H1 (cell line): Measurements from ENCODE around the gene RFT1. TPM values are rescaled to one million over a fixed set of nuclear protein-coding genes. Genes with fewer than 3 reads are reported as not detected.
A peak's percentile ranks its signal among the peaks of the same experiment; 100 is the strongest.

Experiments
- CTCF ChIA-PET: fragments of 300-600 bp; sonication (Branson Sonifier 250); formaldehyde crosslinking; loops from one replicate; lab custom pipeline; 2021; ENCODE audit not compliant: partially characterized antibody; lab: Charles Lee
- POLR2A ChIA-PET: fragments of 300-600 bp; sonication (Branson Sonifier 250); formaldehyde crosslinking; loops from one replicate; lab custom pipeline; 2021; ENCODE audit warnings: inconsistent platforms; ENCODE audit not compliant: partially characterized antibody; lab: Charles Lee
- DNase-seq, 2 experiments: peaks; one replicate each; pipeline versions ENCODE4 v3.0.0 to v3.0.0-alpha.2; 2010 to 2022; ENCODE audit warnings: low spot score in 2 of 2, low read depth in 1 of 2, mixed read lengths in 1 of 2
- FAIRE-seq: peaks from 2 replicates; lab custom pipeline; 2011; peaks lifted over from hg19 to GRCh38; lab: Jason Lieb, UNC
- H2AFZ ChIP-seq: 2 replicates; pipeline ENCODE4 v1.8.1; 2012; ENCODE audit warnings: low read length, inconsistent platforms
- H2AK5ac ChIP-seq: 2 replicates; pipeline ENCODE4 v1.6.1; 2013; ENCODE audit warnings: low read depth, low read length
- H2BK120ac ChIP-seq: replicated peaks from 2 replicates; pipeline ENCODE3; 2013; ENCODE audit warnings: low read depth, low read length, inconsistent platforms
- H2BK12ac ChIP-seq: 2 replicates; pipeline ENCODE4 v1.6.1; 2013; ENCODE audit warnings: low read depth, low read length
- H2BK15ac ChIP-seq: 2 replicates; pipeline ENCODE4 v1.6.1; 2013; ENCODE audit warnings: low read length
- H2BK20ac ChIP-seq: 2 replicates; pipeline ENCODE4 v1.6.1; 2013; ENCODE audit warnings: low read length
- H2BK5ac ChIP-seq: 2 replicates; pipeline ENCODE4 v1.6.1; 2013; ENCODE audit warnings: low read depth, low read length
- H3K14ac ChIP-seq: 2 replicates; pipeline ENCODE4 v1.6.1; 2013; ENCODE audit warnings: inconsistent platforms; ENCODE audit not compliant: insufficient read length
- H3K18ac ChIP-seq: 2 replicates; pipeline ENCODE4 v1.6.1; 2013; ENCODE audit warnings: low read length; ENCODE audit errors: extremely low read depth
- H3K23ac ChIP-seq: 2 replicates; pipeline ENCODE4 v1.6.1; 2013; ENCODE audit warnings: inconsistent platforms; ENCODE audit not compliant: insufficient read length
- H3K23me2 ChIP-seq: 2 replicates; pipeline ENCODE4 v1.6.1; 2013; ENCODE audit warnings: low read depth, low read length
- H3K27ac ChIP-seq: 2 replicates; pipeline ENCODE4 v1.6.1; 2011; ENCODE audit warnings: low read depth, low read length, inconsistent platforms
- H3K27me3 ChIP-seq, 4 experiments: replicated peaks in 1 of 4; 1 replicate in 1 of 4; 2 replicates in 3 of 4; pipeline versions ENCODE4 v1.6.1 to v1.8.1; 2011 to 2013; ENCODE audit warnings: low read length in 3 of 4, mild to moderate bottlenecking in 3 of 4, inconsistent platforms in 2 of 4, mixed read lengths in 2 of 4, moderate library complexity in 1 of 4; ENCODE audit not compliant: control insufficient read depth in 3 of 4, insufficient read depth in 3 of 4; ENCODE audit errors: extremely low read depth in 1 of 4
- H3K36me3 ChIP-seq, 4 experiments: 2 replicates each; pipeline versions ENCODE4 v1.6.1 to v1.8.1; 2011 to 2013; ENCODE audit warnings: mild to moderate bottlenecking in 4 of 4, low read length in 3 of 4, moderate library complexity in 2 of 4, control low read depth in 1 of 4, inconsistent platforms in 1 of 4; ENCODE audit not compliant: insufficient read depth in 4 of 4, control insufficient read depth in 2 of 4
- H3K4ac ChIP-seq: replicated peaks from 2 replicates; pipeline ENCODE3; 2013; ENCODE audit warnings: low read length, low read depth, mixed read lengths, inconsistent platforms; ENCODE audit not compliant: insufficient read length
- H3K4me1 ChIP-seq, 4 experiments: replicated peaks in 1 of 4; 1 replicate in 1 of 4; 2 replicates in 3 of 4; pipeline versions ENCODE4 v1.6.1 to v1.8.1; 2011 to 2013; ENCODE audit warnings: low read length in 3 of 4, inconsistent platforms in 2 of 4, mixed read lengths in 1 of 4; ENCODE audit not compliant: insufficient read depth in 4 of 4, control insufficient read depth in 3 of 4
- H3K4me2 ChIP-seq, 2 experiments: 2 replicates each; pipeline versions ENCODE4 v1.6.1 to v1.8.1; 2011 to 2013; ENCODE audit warnings: low read depth in 2 of 2, low read length in 2 of 2, control low read depth in 1 of 2, inconsistent platforms in 1 of 2, mild to moderate bottlenecking in 1 of 2; ENCODE audit not compliant: insufficient read depth in 1 of 2
- H3K4me3 ChIP-seq, 4 experiments: fragments of 200-600, 300-600 bp in 1 of 4; sonication (generic), shearing (Covaris generic), sonication (Bioruptor Twin) in 1 of 4; 2 replicates each; pipeline versions ENCODE4 v1.5.1 to v1.8.1; 2011 to 2016; ENCODE audit warnings: low read length in 4 of 4, low read depth in 3 of 4, control low read depth in 2 of 4, inconsistent platforms in 2 of 4, mild to moderate bottlenecking in 2 of 4, mixed read lengths in 1 of 4, moderate library complexity in 1 of 4; ENCODE audit not compliant: insufficient read depth in 2 of 4; ENCODE audit errors: extremely low read depth in 1 of 4
- H3K56ac ChIP-seq: replicated peaks from 2 replicates; pipeline ENCODE3; 2013; ENCODE audit warnings: low read depth, mild to moderate bottlenecking, mixed read lengths, low read length, inconsistent platforms; ENCODE audit not compliant: insufficient read length
- H3K79me1 ChIP-seq: 2 replicates; pipeline ENCODE4 v1.6.1; 2013; ENCODE audit warnings: low read depth, low read length, control low read depth
- H3K79me2 ChIP-seq, 2 experiments: 2 replicates each; pipeline versions ENCODE4 v1.6.1 to v1.8.1; 2012 to 2013; ENCODE audit warnings: low read length in 2 of 2, mild to moderate bottlenecking in 2 of 2, inconsistent platforms in 1 of 2; ENCODE audit not compliant: insufficient read depth in 2 of 2, control insufficient read depth in 1 of 2
- H3K9ac ChIP-seq, 4 experiments: replicated peaks in 1 of 4; 1 replicate in 1 of 4; 2 replicates in 3 of 4; pipeline versions ENCODE4 v1.6.1 to v1.8.1; 2011 to 2013; ENCODE audit warnings: low read depth in 3 of 4, low read length in 3 of 4, control low read depth in 2 of 4, mild to moderate bottlenecking in 2 of 4, moderate library complexity in 2 of 4, inconsistent platforms in 1 of 4; ENCODE audit errors: extremely low read depth in 1 of 4
- H3K9me3 ChIP-seq, 2 experiments: 2 replicates each; pipeline versions ENCODE4 v1.6.1 to v1.8.1; 2012 to 2013; ENCODE audit warnings: mild to moderate bottlenecking in 2 of 2, moderate library complexity in 2 of 2, control low read depth in 1 of 2, inconsistent platforms in 1 of 2, low read depth in 1 of 2, low read length in 1 of 2, mixed read lengths in 1 of 2; ENCODE audit not compliant: insufficient read depth in 2 of 2
- H4K20me1 ChIP-seq, 2 experiments: replicated peaks in 1 of 2; 2 replicates each; pipeline versions ENCODE3 to v1.8.1; 2011 to 2013; ENCODE audit warnings: inconsistent platforms in 2 of 2, low read length in 2 of 2, mild to moderate bottlenecking in 1 of 2; ENCODE audit not compliant: insufficient read depth in 2 of 2, control insufficient read depth in 1 of 2
- H4K5ac ChIP-seq: 2 replicates; pipeline ENCODE4 v1.6.1; 2013; ENCODE audit warnings: low read length, low read depth, mixed read lengths, inconsistent platforms; ENCODE audit not compliant: insufficient read length
- H4K8ac ChIP-seq: 2 replicates; pipeline ENCODE4 v1.8.0; 2013; ENCODE audit warnings: mild to moderate bottlenecking, moderate library complexity, low read length, inconsistent platforms; ENCODE audit not compliant: insufficient read depth; ENCODE audit errors: extremely low read depth
- H4K91ac ChIP-seq: replicated peaks from 2 replicates; pipeline ENCODE3; 2013; ENCODE audit warnings: low read length, mixed read lengths, inconsistent platforms; ENCODE audit not compliant: insufficient read length
- CHD1 ChIP-seq: IDR thresholded peaks from 2 replicates; pipeline ENCODE4 v1.6.1; 2012; ENCODE audit warnings: low read depth, low read length, improper control_type of control experiment
- CHD2 ChIP-seq: IDR thresholded peaks from 2 replicates; pipeline ENCODE4 v1.6.1; 2012; ENCODE audit warnings: low read length, improper control_type of control experiment
- EGR1 ChIP-seq: IDR thresholded peaks from 2 replicates; pipeline ENCODE4 v1.6.1; 2011; ENCODE audit warnings: low read depth, low read length, borderline replicate concordance
- POLR2A ChIP-seq, 2 experiments: IDR thresholded peaks; 1 replicate in 1 of 2; 2 replicates in 1 of 2; pipeline ENCODE4 v1.6.1; 2011; ENCODE audit warnings: low read depth in 2 of 2, low read length in 2 of 2, mild to moderate bottlenecking in 2 of 2; ENCODE audit errors: control extremely low read depth in 1 of 2
- SP1 ChIP-seq: IDR thresholded peaks from 2 replicates; pipeline ENCODE4 v1.6.1; 2011; ENCODE audit warnings: low read depth, low read length
- SP2 ChIP-seq: IDR thresholded peaks from 2 replicates; pipeline ENCODE4 v1.6.1; 2012; ENCODE audit warnings: mild to moderate bottlenecking, low read length, inconsistent platforms
- WGBS, 2 experiments: shearing (Covaris generic) in 1 of 2; methylation state at CpG; one replicate each; pipeline versions ENCODE4 v1.1.6 to v1.1.7; 2013 to 2015; ENCODE audit warnings: low lambda C conversion rate in 2 of 2, mixed read lengths in 2 of 2, inconsistent platforms in 1 of 2, low coverage in 1 of 2, missing lambda C conversion rate in 1 of 2; ENCODE audit not compliant: insufficient replicate concordance in 2 of 2, insufficient coverage in 1 of 2, insufficient read length in 1 of 2; ENCODE audit errors: extremely low coverage in 1 of 2, missing lambda C conversion rate in 1 of 2; 5-methylcytosine and 5-hydroxymethylcytosine counted together
- long read RNA-seq, 2 experiments: library from RNA in 1 of 2; library from capped mRNA in 1 of 2; stranded (forward); transcript quantifications; one replicate each; pipeline ENCODE4 v2.0.0, GENCODE V29; 2021; ENCODE audit warnings: inconsistent platforms in 1 of 2
- polyA minus RNA-seq, 3 experiments: library from RNA; depleted of rRNA, polyadenylated mRNA; stranded (reverse); fragments of >200 nt; gene quantifications; 1 replicate in 2 of 3; 2 replicates in 1 of 3; pipeline ENCODE4 v1.2.3, GENCODE V29; 2011
- polyA plus RNA-seq, 7 experiments: library from polyadenylated mRNA; depleted of rRNA in 3 of 7; stranded (reverse) in 5 of 7; unstranded in 2 of 7; fragments of >200 nt in 5 of 7; fragments of 200-250 nt in 2 of 7; gene quantifications; 1 replicate in 5 of 7; 2 replicates in 1 of 7; 4 replicates in 1 of 7; pipeline versions ENCODE4 v1.2.1 to v1.2.3, GENCODE V29; 2011 to 2013; ENCODE audit warnings: missing spikeins in 2 of 7, mixed read lengths in 2 of 7
- total RNA-seq: library from RNA; stranded (reverse); fragmentation: NEBNext Ultra II Directional; extraction: Animal tissue kit (Norgen Biotek cat#: 25700); gene quantifications from 2 replicates; pipeline ENCODE4 v1.2.1, GENCODE V29; 2021

Gene RFT1, protein sequence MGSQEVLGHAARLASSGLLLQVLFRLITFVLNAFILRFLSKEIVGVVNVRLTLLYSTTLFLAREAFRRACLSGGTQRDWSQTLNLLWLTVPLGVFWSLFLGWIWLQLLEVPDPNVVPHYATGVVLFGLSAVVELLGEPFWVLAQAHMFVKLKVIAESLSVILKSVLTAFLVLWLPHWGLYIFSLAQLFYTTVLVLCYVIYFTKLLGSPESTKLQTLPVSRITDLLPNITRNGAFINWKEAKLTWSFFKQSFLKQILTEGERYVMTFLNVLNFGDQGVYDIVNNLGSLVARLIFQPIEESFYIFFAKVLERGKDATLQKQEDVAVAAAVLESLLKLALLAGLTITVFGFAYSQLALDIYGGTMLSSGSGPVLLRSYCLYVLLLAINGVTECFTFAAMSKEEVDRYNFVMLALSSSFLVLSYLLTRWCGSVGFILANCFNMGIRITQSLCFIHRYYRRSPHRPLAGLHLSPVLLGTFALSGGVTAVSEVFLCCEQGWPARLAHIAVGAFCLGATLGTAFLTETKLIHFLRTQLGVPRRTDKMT
- 24.4 and 27.7 TPM in 2 replicates for total RNA-seq
- 35.1 and 42.4 TPM in 2 replicates for polyA plus RNA-seq (2011; rRNA removed)
- 27.6 TPM for polyA plus RNA-seq (2011; cell fraction: cytosol; rRNA removed)
- polyA plus RNA-seq (2011; cell fraction: nucleus; rRNA removed), result 26.7 TPM
- polyA plus RNA-seq (2012, experiment 1 of 2), result 18.2 to 28.0 TPM (median 25.3 TPM) in 4 replicates
- 24.2 TPM for polyA plus RNA-seq (2012, experiment 2 of 2)
- 19.1 TPM for polyA plus RNA-seq (2013, experiment 1 of 2)
- 22.3 TPM for polyA plus RNA-seq (2013, experiment 2 of 2)
- 63.8 TPM in 2 replicates for polyA minus RNA-seq (2011; rRNA and poly(A)+ RNA removed)
- polyA minus RNA-seq (2011; cell fraction: cytosol; rRNA and poly(A)+ RNA removed), result 16.7 TPM
- polyA minus RNA-seq (2011; cell fraction: nucleus; rRNA and poly(A)+ RNA removed), result 22.6 TPM
- long read RNA-seq, experiment 1, full-length matches to known transcripts, result 4 of 20 reads
- long read RNA-seq, experiment 1, partial matches to known transcripts, result 7 of 20 reads
- long read RNA-seq, experiment 1, other reads (novel, unspliced or antisense), result 9 of 20 reads
- long read RNA-seq, experiment 2, full-length matches to known transcripts, result 14 of 18 reads
- long read RNA-seq, experiment 2, partial matches to known transcripts, result 1 of 18 reads
- long read RNA-seq, experiment 2, other reads (novel, unspliced or antisense), result 3 of 18 reads

- POLR2A ChIA-PET, result interaction anchor here (0.7 to 3.7 kb wide), 12 partner anchors 8 to 439 kb away, joined by 3 to 18 read pairs (median 4); partner anchors contain the start of gene CACNA1D
- WGBS, 2 experiments, result 6% methylated on average over 32 of the region's 41 CpGs; no CpG with 5 or more reads in 1 of the 2 experiments
- Histone ChIP-seq H2BK12ac (peak within 1 kb of the TSS; percentile 86; the same call in 1 of the 2 replicates), H3K79me1 (0 out of 2 replicates have a peak, but pooled peaks cover 2% of the 10 kb centered on the region), H3K4me3 (peak within 1 kb of the TSS; percentile 88 to 94 (median 91)), H3K36me3 (peaks cover 0 to 4% (median 3%) of the 10 kb centered on the region in 4 experiments; a peak in 3 of 8 replicates), H4K20me1 (no peaks in the 10 kb centered on the region), H4K91ac (peak within 1 kb of the TSS; percentile 9), H2BK5ac (peak within 1 kb of the TSS; percentile 79), H3K14ac (no peak within 1 kb of the TSS), H2BK20ac (no peak within 1 kb of the TSS), H3K4me2 (peak within 1 kb of the TSS; percentile 88 to 89), H3K9ac (peak within 1 kb of the TSS; percentile 83 to 97 (median 87)), H3K27ac (peak within 1 kb of the TSS; percentile 62), H4K8ac (peak within 1 kb of the TSS; percentile 97; the same call in 1 of the 2 replicates), H3K56ac (peak within 1 kb of the TSS; percentile 73), H2AK5ac (0 out of 2 replicates have a peak within 1 kb of the TSS, but pooled peaks have one; percentile 61), H3K23ac (no peak within 1 kb of the TSS), H2AFZ (peak within 1 kb of the TSS; percentile 69; the same call in 1 of the 2 replicates), H3K23me2 (peaks cover 7% of the 10 kb centered on the region), H4K5ac (peak within 1 kb of the TSS; percentile 17), H3K18ac (peak within 1 kb of the TSS; percentile 75; the same call in 1 of the 2 replicates), H3K79me2 (peaks cover 0 to 14% of the 10 kb centered on the region in 2 experiments; a peak in 3 of 4 replicates), H3K9me3 (no peaks in the 10 kb centered on the region), H2BK120ac (no peak within 1 kb of the TSS), H3K4ac (no peak within 1 kb of the TSS), H3K27me3 (no peaks in the 10 kb centered on the region), H3K4me1 (peaks cover 0 to 5% (median 3%) of the 10 kb centered on the region in 4 experiments; a peak in 3 of 7 replicates), H2BK15ac (peak within 1 kb of the TSS; percentile 95)
- FAIRE-seq (no peak), DNase-seq (peak; percentile 87 to 98)
- CTCF ChIA-PET, result interaction anchor here (0.9 to 11.8 kb wide), 14 partner anchors 9 to 90 kb away, joined by 3 to 164 read pairs (median 4); partner anchors contain the start of gene PRKCD
- TF ChIP-seq CHD2 (0 out of 2 replicates have a peak, but pooled peaks have one; percentile 40), EGR1 (no peak), CHD1 (no peak), POLR2A (IDR thresholded peaks at IDR 0.05; ENCODE audit: control extremely low read depth in 1 of 2, low read depth in 2 of 2, low read length in 2 of 2) (peak; percentile 89 to 97), SP1 (no peak), SP2 (no peak)
Observed at GRCh38 chr3:53130179-53131061, at the start of gene RFT1. TSS of gene RFT1 (minus strand) at chr3:53130435. CDS start at chr3:53130400, 35 bp downstream.
